Measurements from ENCODE around the gene CHD2. TPM values are rescaled to one million over a fixed set of nuclear protein-coding genes. Genes with fewer than 3 reads are reported as not detected.

CHD2 gene
- total and polyA plus RNA-seq, 10 of the 15 experiments (the other 5 are each of a cell fraction or from before 2014, with no cell fraction given): 38.1 to 94.7 (median 63.3) TPM

DNA sequence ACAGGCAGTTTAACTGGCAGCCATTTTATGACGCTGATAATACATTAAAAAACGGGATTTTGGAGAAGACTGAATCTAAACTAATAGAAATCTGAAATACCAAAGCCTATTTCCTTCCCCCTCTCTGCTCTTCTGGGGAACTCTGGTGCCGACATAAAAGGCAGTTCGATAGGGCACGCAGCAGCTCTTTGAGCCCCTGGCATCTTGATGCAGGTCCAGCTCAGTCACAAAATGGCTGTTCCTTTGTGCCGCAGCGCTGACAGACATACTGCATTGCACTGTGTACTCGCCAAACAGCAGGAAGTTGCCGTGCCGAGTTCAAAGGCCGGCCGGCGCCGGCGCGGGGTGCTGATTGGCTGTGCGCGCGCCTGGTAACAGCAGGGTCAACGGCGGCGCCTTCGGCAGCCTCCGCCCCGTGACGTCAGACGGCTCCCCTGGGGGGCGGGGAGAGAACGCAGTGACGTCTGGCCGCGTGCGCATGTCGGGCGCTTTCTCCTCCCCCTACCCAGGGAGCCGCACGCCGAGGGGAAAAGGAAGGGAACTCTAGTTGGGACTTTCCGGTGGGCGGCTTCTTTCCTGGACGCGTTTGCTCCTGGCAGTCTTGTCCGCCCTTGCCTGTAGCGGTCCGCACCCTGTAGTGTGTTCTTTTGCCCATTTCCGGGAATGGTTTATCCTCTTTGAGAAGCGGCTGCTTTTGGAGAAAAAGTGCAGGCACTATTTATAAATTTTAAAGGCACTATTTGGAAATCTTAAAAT is 4.0 kb downstream of the CHD2 start (continued):
- TF ChIP-seq PAX5 (IDR thresholded peaks at IDR 0.05; ENCODE audit: borderline replicate concordance, low read depth, low read length) (peak; percentile 63; the same call in 1 of the 2 replicates), ZNF217 (IDR thresholded peaks at IDR 0.05) (no peak), FOXM1 (IDR thresholded peaks at IDR 0.05; ENCODE audit: low read depth, low read length) (0 out of 2 replicates have a peak, but pooled peaks have one; percentile 31), NFIC (IDR thresholded peaks at IDR 0.05; ENCODE audit: low read depth, low read length) (peak; percentile 14), PML (IDR thresholded peaks at IDR 0.05; ENCODE audit: low read length) (peak; percentile 89), CREB1 (IDR thresholded peaks at IDR 0.05; ENCODE audit: low read depth) (peak; percentile 99), MEF2B (IDR thresholded peaks at IDR 0.05; ENCODE audit: partially characterized antibody, poor library complexity, severe bottlenecking) (peak; percentile 30), HDGF (IDR thresholded peaks at IDR 0.05) (peak; percentile 67; the same call in 1 of the 2 replicates), EGR1 (IDR thresholded peaks at IDR 0.05; ENCODE audit: borderline replicate concordance in 1 of 2, low read depth in 2 of 2, low read length in 2 of 2) (peak; percentile 33 to 72; a peak in 1 of 3 replicates), HDAC6 (IDR thresholded peaks at IDR 0.05; ENCODE audit: unreplicated experiment) (no peak), ZNF24 (IDR thresholded peaks at IDR 0.05) (no peak), ZNF207 (IDR thresholded peaks at IDR 0.05; ENCODE audit: borderline replicate concordance) (no peak; the same call in 1 of the 2 replicates), RCOR1 (conservative IDR thresholded peaks at IDR 0.05; ENCODE audit: low read depth, low read length) (no peak), SMC3 (IDR thresholded peaks at IDR 0.05; ENCODE audit: borderline replicate concordance, low read length) (no peak), POLR2AphosphoS2 (IDR thresholded peaks at IDR 0.05; ENCODE audit: low read depth, low read length) (peak; percentile 99), BACH1 (IDR thresholded peaks at IDR 0.05; ENCODE audit: borderline replicate concordance) (peak; percentile 98), MXI1 (IDR thresholded peaks at IDR 0.05; ENCODE audit: low read depth, low read length) (peak; percentile 94; the same call in 1 of the 2 replicates), SRF (IDR thresholded peaks at IDR 0.05; ENCODE audit: low read depth in 2 of 2, low read length in 2 of 2) (no peak), EZH2 (IDR thresholded peaks at IDR 0.05; ENCODE audit: borderline replicate concordance, control insufficient read depth, low read depth, low read length) (no peak), HCFC1 (IDR thresholded peaks at IDR 0.05; ENCODE audit: low read length) (peak; percentile 44)
- TF ChIP-seq, protein P1, sequence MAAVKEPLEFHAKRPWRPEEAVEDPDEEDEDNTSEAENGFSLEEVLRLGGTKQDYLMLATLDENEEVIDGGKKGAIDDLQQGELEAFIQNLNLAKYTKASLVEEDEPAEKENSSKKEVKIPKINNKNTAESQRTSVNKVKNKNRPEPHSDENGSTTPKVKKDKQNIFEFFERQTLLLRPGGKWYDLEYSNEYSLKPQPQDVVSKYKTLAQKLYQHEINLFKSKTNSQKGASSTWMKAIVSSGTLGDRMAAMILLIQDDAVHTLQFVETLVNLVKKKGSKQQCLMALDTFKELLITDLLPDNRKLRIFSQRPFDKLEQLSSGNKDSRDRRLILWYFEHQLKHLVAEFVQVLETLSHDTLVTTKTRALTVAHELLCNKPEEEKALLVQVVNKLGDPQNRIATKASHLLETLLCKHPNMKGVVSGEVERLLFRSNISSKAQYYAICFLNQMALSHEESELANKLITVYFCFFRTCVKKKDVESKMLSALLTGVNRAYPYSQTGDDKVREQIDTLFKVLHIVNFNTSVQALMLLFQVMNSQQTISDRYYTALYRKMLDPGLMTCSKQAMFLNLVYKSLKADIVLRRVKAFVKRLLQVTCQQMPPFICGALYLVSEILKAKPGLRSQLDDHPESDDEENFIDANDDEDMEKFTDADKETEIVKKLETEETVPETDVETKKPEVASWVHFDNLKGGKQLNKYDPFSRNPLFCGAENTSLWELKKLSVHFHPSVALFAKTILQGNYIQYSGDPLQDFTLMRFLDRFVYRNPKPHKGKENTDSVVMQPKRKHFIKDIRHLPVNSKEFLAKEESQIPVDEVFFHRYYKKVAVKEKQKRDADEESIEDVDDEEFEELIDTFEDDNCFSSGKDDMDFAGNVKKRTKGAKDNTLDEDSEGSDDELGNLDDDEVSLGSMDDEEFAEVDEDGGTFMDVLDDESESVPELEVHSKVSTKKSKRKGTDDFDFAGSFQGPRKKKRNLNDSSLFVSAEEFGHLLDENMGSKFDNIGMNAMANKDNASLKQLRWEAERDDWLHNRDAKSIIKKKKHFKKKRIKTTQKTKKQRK (IDR thresholded peaks at IDR 0.05; ENCODE audit: low read depth, low read length): no peak; the same call in 1 of the 2 replicates
- TF ChIP-seq, protein P2, sequence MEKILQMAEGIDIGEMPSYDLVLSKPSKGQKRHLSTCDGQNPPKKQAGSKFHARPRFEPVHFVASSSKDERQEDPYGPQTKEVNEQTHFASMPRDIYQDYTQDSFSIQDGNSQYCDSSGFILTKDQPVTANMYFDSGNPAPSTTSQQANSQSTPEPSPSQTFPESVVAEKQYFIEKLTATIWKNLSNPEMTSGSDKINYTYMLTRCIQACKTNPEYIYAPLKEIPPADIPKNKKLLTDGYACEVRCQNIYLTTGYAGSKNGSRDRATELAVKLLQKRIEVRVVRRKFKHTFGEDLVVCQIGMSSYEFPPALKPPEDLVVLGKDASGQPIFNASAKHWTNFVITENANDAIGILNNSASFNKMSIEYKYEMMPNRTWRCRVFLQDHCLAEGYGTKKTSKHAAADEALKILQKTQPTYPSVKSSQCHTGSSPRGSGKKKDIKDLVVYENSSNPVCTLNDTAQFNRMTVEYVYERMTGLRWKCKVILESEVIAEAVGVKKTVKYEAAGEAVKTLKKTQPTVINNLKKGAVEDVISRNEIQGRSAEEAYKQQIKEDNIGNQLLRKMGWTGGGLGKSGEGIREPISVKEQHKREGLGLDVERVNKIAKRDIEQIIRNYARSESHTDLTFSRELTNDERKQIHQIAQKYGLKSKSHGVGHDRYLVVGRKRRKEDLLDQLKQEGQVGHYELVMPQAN (conservative IDR thresholded peaks at IDR 0.05): peak; percentile 55; the same call in 1 of the 2 replicates
- TF ChIP-seq, protein P3, sequence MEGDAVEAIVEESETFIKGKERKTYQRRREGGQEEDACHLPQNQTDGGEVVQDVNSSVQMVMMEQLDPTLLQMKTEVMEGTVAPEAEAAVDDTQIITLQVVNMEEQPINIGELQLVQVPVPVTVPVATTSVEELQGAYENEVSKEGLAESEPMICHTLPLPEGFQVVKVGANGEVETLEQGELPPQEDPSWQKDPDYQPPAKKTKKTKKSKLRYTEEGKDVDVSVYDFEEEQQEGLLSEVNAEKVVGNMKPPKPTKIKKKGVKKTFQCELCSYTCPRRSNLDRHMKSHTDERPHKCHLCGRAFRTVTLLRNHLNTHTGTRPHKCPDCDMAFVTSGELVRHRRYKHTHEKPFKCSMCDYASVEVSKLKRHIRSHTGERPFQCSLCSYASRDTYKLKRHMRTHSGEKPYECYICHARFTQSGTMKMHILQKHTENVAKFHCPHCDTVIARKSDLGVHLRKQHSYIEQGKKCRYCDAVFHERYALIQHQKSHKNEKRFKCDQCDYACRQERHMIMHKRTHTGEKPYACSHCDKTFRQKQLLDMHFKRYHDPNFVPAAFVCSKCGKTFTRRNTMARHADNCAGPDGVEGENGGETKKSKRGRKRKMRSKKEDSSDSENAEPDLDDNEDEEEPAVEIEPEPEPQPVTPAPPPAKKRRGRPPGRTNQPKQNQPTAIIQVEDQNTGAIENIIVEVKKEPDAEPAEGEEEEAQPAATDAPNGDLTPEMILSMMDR (IDR thresholded peaks at IDR 0.05 in 2 of 3, conservative IDR thresholded peaks at IDR 0.05 in 1 of 3; ENCODE audit: control insufficient read depth in 2 of 3, extremely low read depth in 1 of 3, insufficient read depth in 1 of 3, low read depth in 3 of 3, low read length in 3 of 3): no peak

Measured in GM12878 (cell line).